HG03457 (cell line): ENCODE results near the gene ARF1.
A peak's percentile ranks its signal among the peaks of the same experiment; 100 is the strongest.

Source experiments
- ATAC-seq: cut with Tn5 transposase; IDR thresholded peaks from one replicate; pipeline ENCODE4 v1.9.1; 2021; ENCODE audit warnings: moderate number of reproducible peaks; ENCODE audit not compliant: unreplicated experiment

ARF1 gene

GRCh38 chr1:228082214-228082917 is at the start of gene ARF1:
Gene ARF1, plus strand, starts transcription at chr1:228082708. Its CDS starts 14,407 bp downstream, at chr1:228097115.
- peak; percentile 73 for ATAC-seq

- no peak for ATAC-seq
Observed at GRCh38 chr1:228033376-228033775, 49.1 kb upstream of the ARF1 start.

GRCh38 chr1:228034954-228035837 is 47.3 kb upstream of the ARF1 start:
- ATAC-seq: no peak

GRCh38 chr1:228035844-228036243 is 46.7 kb upstream of the ARF1 start:
- ATAC-seq: no peak

GRCh38 chr1:228036701-228037231 is 45.7 kb upstream of the ARF1 start:
- no peak for ATAC-seq

- ATAC-seq: peak; percentile 67
Observed at GRCh38 chr1:228037401-228038386, 44.8 kb upstream of the ARF1 start.

GRCh38 chr1:228038387-228039005 is 44.0 kb upstream of the ARF1 start:
- ATAC-seq: no peak

- ATAC-seq: no peak
Observed at GRCh38 chr1:228039006-228039903, 43.3 kb upstream of the ARF1 start.

GRCh38 chr1:228039986-228040385 is 42.5 kb upstream of the ARF1 start:
- no peak for ATAC-seq

- no peak for ATAC-seq
Observed at GRCh38 chr1:228041316-228041715, 41.2 kb upstream of the ARF1 start.

GRCh38 chr1:228042508-228042907 is 40.0 kb upstream of the ARF1 start:
- no peak for ATAC-seq

- no peak for ATAC-seq
Observed at GRCh38 chr1:228043281-228043848, 39.1 kb upstream of the ARF1 start.

- ATAC-seq: no peak
Observed at GRCh38 chr1:228044961-228045360, 37.5 kb upstream of the ARF1 start.

- no peak for ATAC-seq
Observed at GRCh38 chr1:228045405-228045804, 37.1 kb upstream of the ARF1 start.

- no peak for ATAC-seq
Observed at GRCh38 chr1:228045871-228046270, 36.6 kb upstream of the ARF1 start.

- no peak for ATAC-seq
Observed at GRCh38 chr1:228046421-228047182, 35.9 kb upstream of the ARF1 start.

- ATAC-seq: no peak
Observed at GRCh38 chr1:228047183-228047466, 35.4 kb upstream of the ARF1 start.

- ATAC-seq: no peak
Observed at GRCh38 chr1:228048120-228048519, 34.4 kb upstream of the ARF1 start.
